CD14-positive monocyte (primary cell): ENCODE measurements around the gene REEP3. TPM values are rescaled to one million over a fixed set of nuclear protein-coding genes. Genes with fewer than 3 reads are reported as not detected.

ENCODE experiments used
- DNase-seq, 3 donors: peaks; one replicate each; pipeline ENCODE4 v3.0.0-alpha.2; 2011 to 2022
- H2AFZ ChIP-seq: 2 replicates; pipeline ENCODE4 v1.6.0; 2012; ENCODE audit warnings: mild to moderate bottlenecking, low read depth, low read length, inconsistent platforms; ENCODE audit not compliant: insufficient read depth, poor library complexity, severe bottlenecking
- H3K27ac ChIP-seq, 2 donors: 1 replicate in 1 of 2; 2 replicates in 1 of 2; pipeline ENCODE4 v1.5.1; 2012 to 2013; ENCODE audit warnings: low read length in 2 of 2, control low read depth in 1 of 2, inconsistent platforms in 1 of 2, low read depth in 1 of 2, mild to moderate bottlenecking in 1 of 2
- H3K27me3 ChIP-seq, 2 donors: one replicate each; pipeline versions ENCODE4 v1.6.0 to v1.6.1; 2011 to 2013; ENCODE audit warnings: low read length in 2 of 2; ENCODE audit not compliant: control insufficient read depth in 2 of 2, insufficient read depth in 2 of 2
- H3K36me3 ChIP-seq, 2 donors: replicated peaks in 1 of 2; 1 replicate in 1 of 2; 2 replicates in 1 of 2; pipeline versions ENCODE4 v1.5.1 to v1.6.1; 2012 to 2013; ENCODE audit warnings: low read length in 2 of 2, control low read depth in 1 of 2, inconsistent platforms in 1 of 2, mild to moderate bottlenecking in 1 of 2; ENCODE audit not compliant: insufficient read depth in 2 of 2, control insufficient read depth in 1 of 2
- H3K4me1 ChIP-seq, 2 donors: 1 replicate in 1 of 2; 2 replicates in 1 of 2; pipeline versions ENCODE4 v1.5.1 to v1.6.1; 2012 to 2013; ENCODE audit warnings: low read length in 2 of 2, control low read depth in 1 of 2, inconsistent platforms in 1 of 2, mild to moderate bottlenecking in 1 of 2, moderate library complexity in 1 of 2; ENCODE audit not compliant: insufficient read depth in 2 of 2, control insufficient read depth in 1 of 2
- H3K4me2 ChIP-seq: replicated peaks from 2 replicates; pipeline ENCODE3; 2012; ENCODE audit warnings: low read length, moderate library complexity, mild to moderate bottlenecking; ENCODE audit not compliant: poor library complexity, severe bottlenecking; ENCODE audit errors: extremely low read depth
- H3K4me3 ChIP-seq, 3 experiments: fragments of 200-600 bp in 1 of 3; sonication (generic) in 1 of 3; replicated peaks in 1 of 3; 1 replicate in 2 of 3; 2 replicates in 1 of 3; pipeline ENCODE4 v1.5.1; 2011 to 2013; ENCODE audit warnings: low read length in 3 of 3, mild to moderate bottlenecking in 3 of 3, control low read depth in 2 of 3, low read depth in 2 of 3, inconsistent platforms in 1 of 3, moderate library complexity in 1 of 3
- H3K79me2 ChIP-seq: 2 replicates; pipeline ENCODE4 v1.6.0; 2012; ENCODE audit warnings: mild to moderate bottlenecking, control low read depth, inconsistent platforms, low read length, moderate library complexity; ENCODE audit not compliant: insufficient read depth
- H3K9ac ChIP-seq: 2 replicates; pipeline ENCODE4 v1.6.0; 2017; ENCODE audit warnings: low read length, mild to moderate bottlenecking; ENCODE audit not compliant: insufficient read depth, poor library complexity, severe bottlenecking
- H3K9me3 ChIP-seq, 2 donors: replicated peaks in 1 of 2; 1 replicate in 1 of 2; 2 replicates in 1 of 2; pipeline versions ENCODE4 v1.5.1 to v1.6.1; 2012 to 2013; ENCODE audit warnings: low read length in 2 of 2, control low read depth in 1 of 2; ENCODE audit not compliant: control insufficient read depth in 1 of 2, insufficient read depth in 1 of 2
- H4K20me1 ChIP-seq: 2 replicates; pipeline ENCODE4 v1.6.0; 2012; ENCODE audit warnings: mild to moderate bottlenecking, low read length, control low read depth, moderate library complexity; ENCODE audit not compliant: insufficient read depth
- H3K27ac Mint-ChIP-seq, 7 donors: one replicate each; pipeline ENCODE4 v1.8.0; 2020; ENCODE audit warnings: mild to moderate bottlenecking in 7 of 7, mixed read lengths in 7 of 7, moderate library complexity in 6 of 7, inconsistent platforms in 2 of 7
- H3K27me3 Mint-ChIP-seq, 3 donors: one replicate each; pipeline ENCODE4 v1.8.0; 2021 to 2022; ENCODE audit warnings: low read depth in 3 of 3, mild to moderate bottlenecking in 3 of 3, mixed read lengths in 3 of 3, moderate library complexity in 3 of 3, inconsistent platforms in 1 of 3
- H3K36me3 Mint-ChIP-seq, 2 donors: one replicate each; pipeline ENCODE4 v1.8.0; 2020; ENCODE audit warnings: mixed read lengths in 2 of 2, inconsistent platforms in 1 of 2, mild to moderate bottlenecking in 1 of 2
- H3K4me1 Mint-ChIP-seq: one replicate; pipeline ENCODE4 v1.8.0; 2020; ENCODE audit warnings: mild to moderate bottlenecking, mixed read lengths
- H3K4me3 Mint-ChIP-seq, 2 donors: one replicate each; pipeline ENCODE4 v1.8.0; 2020; ENCODE audit warnings: mild to moderate bottlenecking in 2 of 2, mixed read lengths in 2 of 2, moderate library complexity in 1 of 2
- H3K9me3 Mint-ChIP-seq, 7 donors: one replicate each; pipeline ENCODE4 v1.8.0; 2020 to 2022; ENCODE audit warnings: mixed read lengths in 7 of 7, mild to moderate bottlenecking in 6 of 7, moderate library complexity in 6 of 7, inconsistent platforms in 2 of 7
- CTCF ChIP-seq: fragments of 200-600 bp; IDR thresholded peaks from one replicate; pipeline ENCODE4 v1.8.0; 2022; ENCODE audit warnings: antibody characterized with exemption, mild to moderate bottlenecking
- WGBS: methylation state at CpG from one replicate; pipeline ENCODE4 v1.1.5; 2013; ENCODE audit warnings: missing lambda C conversion rate; ENCODE audit not compliant: insufficient coverage; 5-methylcytosine and 5-hydroxymethylcytosine counted together
- intact Hi-C, 2 donors: fragments of 100-400 bp; cut with micrococcal nuclease; formaldehyde crosslinking; loops; one replicate each; pipeline versions ENCODE4 v1.15.0 to v1.15.1; 2023
- polyA plus RNA-seq, 3 donors: library from polyadenylated mRNA; depleted of rRNA in 1 of 3; unstranded in 2 of 3; stranded (reverse) in 1 of 3; fragments of 300-500 nt in 2 of 3; fragments of >200 nt in 1 of 3; fragmentation: Illumina TruSeq in 2 of 3; gene quantifications; 1 replicate in 2 of 3; 2 replicates in 1 of 3; pipeline ENCODE4 v1.2.3, GENCODE V29; 2012 to 2021

Gene REEP3
- polyA plus RNA-seq, 3 donors = 9.1 to 17.7 (median 17.7) TPM

- intact Hi-C loops = loop anchor here in 1 of 2 donors (10.0 kb wide), 1 partner anchor 462 kb away; no protein-coding TSS in a partner anchor
These were observed 115.6 kb downstream of the REEP3 start for GRCh38 chr10:63636812-63637211.

GRCh38 chr10:63637901-63638327 is 116.7 kb downstream of the REEP3 start:
- H3K9ac ChIP-seq = no peak overlapping the region

More at GRCh38 chr10:63636812-63637211, 115.6 kb downstream of the REEP3 start:
- no peak for DNase-seq
- Mint-ChIP-seq H3K36me3 (no peaks in the 10 kb centered on the region), H3K27ac (no peak overlapping the region), H3K4me1 (peaks cover 16% of the 10 kb centered on the region), H3K9me3 (peaks cover 0 to 2% (median 0%) of the 10 kb centered on the region in 7 donors), H3K27me3 (peaks cover 1 to 8% (median 2%) of the 10 kb centered on the region in 3 donors), H3K4me3 (no peak overlapping the region)
- TF ChIP-seq CTCF = no peak
- no peaks in the 10 kb centered on the region for H3K79me2 ChIP-seq
- H3K27me3 ChIP-seq = no peaks in the 10 kb centered on the region
- no peak overlapping the region for H3K4me2 ChIP-seq
- H3K36me3 ChIP-seq = no peaks in the 10 kb centered on the region
- H3K9me3 ChIP-seq = no peaks in the 10 kb centered on the region
- H3K4me3 ChIP-seq = no peak overlapping the region
- H2AFZ ChIP-seq = no peak overlapping the region
- WGBS = 58% methylated on average over 2 of the region's 3 CpGs
- H3K27ac ChIP-seq = no peak overlapping the region
- no peak overlapping the region for H3K9ac ChIP-seq
- H4K20me1 ChIP-seq = no peaks in the 10 kb centered on the region
- H3K4me1 ChIP-seq = peaks cover 4 to 5% of the 10 kb centered on the region in 2 donors

More at GRCh38 chr10:63637901-63638327, 116.7 kb downstream of the REEP3 start:
- Mint-ChIP-seq H3K4me3 (no peak overlapping the region), H3K27ac (no peak overlapping the region), H3K9me3 (peaks cover 0 to 5% (median 0%) of the 10 kb centered on the region in 7 donors), H3K4me1 (peaks cover 12% of the 10 kb centered on the region), H3K27me3 (peaks cover 1 to 8% (median 2%) of the 10 kb centered on the region in 3 donors), H3K36me3 (no peaks in the 10 kb centered on the region)
- no peak for DNase-seq
- Histone ChIP-seq H3K27me3 (no peaks in the 10 kb centered on the region), H3K4me3 (no peak overlapping the region), H3K4me1 (peaks cover 0 to 2% of the 10 kb centered on the region in 2 donors), H3K4me2 (no peak overlapping the region), H3K36me3 (no peaks in the 10 kb centered on the region), H3K79me2 (no peaks in the 10 kb centered on the region), H3K27ac (no peak overlapping the region), H2AFZ (no peak overlapping the region), H3K9me3 (no peaks in the 10 kb centered on the region), H4K20me1 (no peaks in the 10 kb centered on the region)
- TF ChIP-seq CTCF = no peak
- intact Hi-C loops = loop anchor here in 1 of 2 donors (10.0 kb wide), 1 partner anchor 463 kb away; no protein-coding TSS in a partner anchor
- 93% methylated on average over 5 of the region's 5 CpGs for WGBS
